DOHH2 (cell line): ENCODE results near the gene ZBTB48.

Experiments used
- EZH2phosphoT487 ChIP-seq: fragments of 200-600 bp; sonication (generic); IDR thresholded peaks from 2 replicates; pipeline ENCODE4 v1.6.1; 2017; ENCODE audit warnings: borderline replicate concordance, mild to moderate bottlenecking, antibody characterized with exemption, low read length, moderate library complexity, mixed read lengths
- TF ChIP-seq, protein P1 (sequence below): fragments of 200-600 bp; sonication (generic); IDR thresholded peaks from one replicate; pipeline ENCODE4 v1.5.1; 2014; ENCODE audit warnings: antibody characterized with exemption, mild to moderate bottlenecking, low read depth, low read length; ENCODE audit not compliant: poor library complexity, severe bottlenecking

DNA sequence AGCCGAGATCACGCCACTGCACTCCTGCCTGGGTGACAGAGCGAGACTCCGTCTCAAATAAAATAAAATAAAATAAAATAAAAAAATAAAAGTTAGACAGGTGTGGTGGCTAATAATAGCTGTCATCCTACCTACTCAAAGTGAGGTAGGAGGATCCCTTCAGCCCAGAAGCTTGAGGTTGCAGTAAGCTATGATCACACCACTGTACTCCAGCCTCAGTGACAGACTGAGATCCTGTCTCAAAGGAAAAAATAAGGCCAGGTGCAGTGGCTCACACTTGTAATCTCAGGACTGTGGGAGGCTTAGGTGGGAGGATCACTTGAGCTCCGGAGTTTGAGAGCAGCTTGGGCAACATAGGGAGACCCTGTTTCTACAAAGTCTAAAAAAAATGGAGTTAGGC, 43.5 kb upstream of the ZBTB48 start:
- TF ChIP-seq, protein P1, sequence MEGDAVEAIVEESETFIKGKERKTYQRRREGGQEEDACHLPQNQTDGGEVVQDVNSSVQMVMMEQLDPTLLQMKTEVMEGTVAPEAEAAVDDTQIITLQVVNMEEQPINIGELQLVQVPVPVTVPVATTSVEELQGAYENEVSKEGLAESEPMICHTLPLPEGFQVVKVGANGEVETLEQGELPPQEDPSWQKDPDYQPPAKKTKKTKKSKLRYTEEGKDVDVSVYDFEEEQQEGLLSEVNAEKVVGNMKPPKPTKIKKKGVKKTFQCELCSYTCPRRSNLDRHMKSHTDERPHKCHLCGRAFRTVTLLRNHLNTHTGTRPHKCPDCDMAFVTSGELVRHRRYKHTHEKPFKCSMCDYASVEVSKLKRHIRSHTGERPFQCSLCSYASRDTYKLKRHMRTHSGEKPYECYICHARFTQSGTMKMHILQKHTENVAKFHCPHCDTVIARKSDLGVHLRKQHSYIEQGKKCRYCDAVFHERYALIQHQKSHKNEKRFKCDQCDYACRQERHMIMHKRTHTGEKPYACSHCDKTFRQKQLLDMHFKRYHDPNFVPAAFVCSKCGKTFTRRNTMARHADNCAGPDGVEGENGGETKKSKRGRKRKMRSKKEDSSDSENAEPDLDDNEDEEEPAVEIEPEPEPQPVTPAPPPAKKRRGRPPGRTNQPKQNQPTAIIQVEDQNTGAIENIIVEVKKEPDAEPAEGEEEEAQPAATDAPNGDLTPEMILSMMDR: no peak
- TF ChIP-seq EZH2phosphoT487: no peak
